Measurements from ENCODE around the gene PSME3IP1.

GRCh38 chr16:57178196-57178595 is 7.6 kb downstream of the PSME3IP1 start:
- TF ChIP-seq POLR2AphosphoS5 (IDR thresholded peaks at IDR 0.05; ENCODE audit: low read depth, low read length) (no peak), TAF1 (IDR thresholded peaks at IDR 0.05; ENCODE audit: borderline replicate concordance, low read depth, low read length) (no peak)

Measured in GM12892 (cell line).